Inflammatory macrophage treated with lipopolysaccharide for 1 hour (primary cell): ENCODE measurements around the gene KDM4C.
A peak's percentile ranks its signal among the peaks of the same experiment; 100 is the strongest.

Experiments
- DNase-seq, 2 donors: peaks; one replicate each; pipeline ENCODE4 v3.0.0-alpha.2; 2020 to 2022

The KDM4C gene

DNA sequence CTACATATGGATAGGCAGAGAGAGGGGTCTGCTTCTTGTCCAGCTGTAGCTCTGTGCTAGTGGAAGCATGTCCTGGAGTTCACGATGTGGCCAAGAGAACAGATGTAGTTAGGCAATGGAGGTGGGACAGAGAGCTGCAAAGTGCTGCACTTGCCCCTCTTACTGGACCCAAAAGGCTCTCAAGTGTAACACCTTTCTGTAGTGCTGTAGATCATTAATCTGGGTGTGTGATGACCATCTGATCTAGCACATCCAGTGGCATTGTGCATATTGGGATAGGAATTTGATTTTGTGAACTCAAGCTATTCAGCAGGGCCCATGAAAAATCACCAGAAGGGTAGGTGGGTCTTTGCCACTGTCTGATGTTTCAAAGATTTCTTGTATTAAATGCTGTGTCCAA, 151.4 kb downstream of the KDM4C start:
- DNase-seq, result no peak

DNA sequence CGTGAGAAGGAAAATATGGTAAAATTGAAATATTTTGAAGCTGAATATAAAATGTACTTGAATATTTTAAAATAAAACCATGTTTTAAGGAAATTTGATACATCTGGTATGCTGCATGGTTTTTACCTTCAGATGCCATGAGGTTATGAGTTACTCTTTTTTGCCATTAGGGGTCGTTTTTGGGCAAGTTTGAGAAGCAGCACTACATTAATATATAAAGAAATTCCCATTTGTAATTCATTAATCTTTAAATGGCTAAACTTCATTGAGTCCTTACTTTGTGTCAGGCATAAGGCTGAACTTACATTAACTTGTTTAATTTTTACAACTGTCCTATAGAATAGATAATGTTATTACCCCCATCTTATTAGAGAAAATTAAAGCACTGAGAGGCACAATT, 152.3 kb downstream of the KDM4C start:
- DNase-seq, result no peak

DNA sequence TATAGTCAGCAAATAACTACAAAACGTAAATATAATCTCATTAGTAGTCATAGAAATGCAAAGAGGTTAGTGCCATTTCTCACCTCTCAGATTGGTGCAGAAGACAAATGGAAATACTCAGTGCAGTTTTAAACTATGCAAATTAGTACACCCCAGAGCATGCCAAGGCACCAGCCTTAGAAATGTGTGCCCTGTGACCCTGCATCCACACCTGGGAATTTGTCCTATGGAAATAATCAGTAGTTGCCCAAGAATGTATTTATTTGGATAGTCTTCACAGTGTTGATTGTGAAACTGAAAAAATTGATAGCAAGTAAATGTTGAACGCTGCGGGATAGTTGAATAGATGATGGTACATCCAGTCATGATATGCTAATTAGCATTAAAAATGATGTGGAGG, 152.7 kb downstream of the KDM4C start:
- no peak for DNase-seq

DNA sequence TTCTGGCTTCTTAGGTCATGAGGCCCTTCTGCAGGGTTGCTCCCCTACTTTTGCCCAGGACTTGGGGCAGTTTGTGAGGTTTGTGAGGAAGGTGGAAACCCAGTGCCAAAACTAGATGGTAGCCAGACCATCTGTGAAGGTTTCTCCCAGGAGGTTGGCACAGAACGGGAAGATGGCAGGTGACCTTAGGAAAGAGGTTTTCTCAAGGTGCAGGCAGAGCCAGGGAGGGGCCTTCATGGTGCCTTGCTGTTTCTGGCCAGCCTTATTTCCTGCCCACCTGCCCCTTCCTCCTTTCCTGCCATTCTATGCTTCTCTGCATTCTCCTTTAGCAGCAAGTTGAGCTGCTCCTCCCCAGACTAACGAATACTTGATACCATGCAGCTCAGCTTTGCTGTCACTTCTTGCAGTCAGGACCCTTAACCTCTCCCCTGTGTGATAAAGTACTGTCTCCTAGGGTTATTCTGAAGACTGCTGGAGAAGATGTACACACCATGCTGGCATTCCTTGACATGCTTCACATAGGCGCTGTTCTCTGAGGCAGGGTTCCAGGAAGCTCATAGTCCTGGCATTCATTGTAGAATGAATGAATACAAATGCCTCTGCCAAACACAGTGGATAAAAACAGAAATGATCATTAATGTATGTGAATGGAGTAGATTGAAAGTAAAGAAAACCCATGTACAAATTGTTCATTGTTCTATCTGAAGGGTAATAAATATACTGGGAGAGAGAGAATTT, 154.3 kb downstream of the KDM4C start:
- no peak for DNase-seq

DNA sequence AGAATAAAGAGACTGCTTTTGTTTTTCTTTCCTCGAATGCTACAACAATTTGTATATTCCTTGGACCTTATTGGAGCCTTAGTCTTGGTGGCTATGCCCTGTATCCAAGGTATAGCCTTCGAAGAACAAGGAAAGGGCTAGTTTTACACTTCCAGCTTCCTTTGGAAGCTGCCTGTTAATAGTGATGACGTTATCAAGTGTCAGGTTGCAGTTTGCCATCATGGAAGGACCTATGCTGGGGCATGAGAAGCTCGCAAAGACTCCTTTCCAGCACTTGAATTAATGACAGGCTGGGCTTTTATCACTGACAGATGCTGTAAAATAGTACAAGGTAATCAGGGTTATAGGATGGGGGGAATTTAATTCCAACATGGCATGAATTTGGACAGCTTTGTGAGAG, 157.9 kb downstream of the KDM4C start:
- DNase-seq, result no peak

DNA sequence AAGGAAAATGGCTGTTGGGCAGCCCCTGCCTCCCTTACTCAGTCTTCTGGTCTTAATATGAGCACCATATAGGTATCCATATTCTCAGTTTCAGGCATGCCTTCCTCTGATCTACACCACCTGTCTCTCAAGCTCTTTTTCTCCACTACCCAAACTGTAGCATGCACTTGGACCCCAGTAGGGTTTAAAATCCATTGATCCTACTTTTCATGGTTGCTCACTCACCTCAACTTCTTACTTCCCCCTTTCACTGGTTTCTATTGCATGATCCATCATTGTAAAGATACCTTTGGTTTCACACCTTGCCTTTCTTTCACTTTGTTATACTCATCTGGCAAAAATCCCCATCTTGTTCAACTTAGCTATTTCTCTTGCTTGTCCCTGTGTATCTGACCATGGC, 159.4 kb downstream of the KDM4C start:
- DNase-seq, result no peak

DNA sequence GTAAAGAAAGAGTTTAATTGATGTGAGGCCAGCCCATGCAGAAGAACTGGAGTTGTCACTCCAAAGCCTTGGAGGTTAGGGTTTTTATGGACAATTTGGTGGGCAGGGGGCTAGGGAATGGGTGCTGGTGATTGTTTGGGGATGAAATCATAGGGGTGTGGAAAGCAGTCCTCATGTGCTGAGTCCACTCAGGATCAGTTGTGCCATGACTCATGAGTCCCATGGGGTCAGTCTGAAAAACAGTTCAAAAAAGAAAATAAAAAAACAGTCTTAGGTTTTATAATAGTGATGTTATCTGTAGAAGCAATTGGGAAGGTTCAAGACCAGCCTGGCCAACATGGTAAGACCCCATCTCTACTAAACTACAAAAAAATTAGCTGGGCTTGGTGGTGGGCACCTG, 162.3 kb downstream of the KDM4C start:
- no peak for DNase-seq

DNA sequence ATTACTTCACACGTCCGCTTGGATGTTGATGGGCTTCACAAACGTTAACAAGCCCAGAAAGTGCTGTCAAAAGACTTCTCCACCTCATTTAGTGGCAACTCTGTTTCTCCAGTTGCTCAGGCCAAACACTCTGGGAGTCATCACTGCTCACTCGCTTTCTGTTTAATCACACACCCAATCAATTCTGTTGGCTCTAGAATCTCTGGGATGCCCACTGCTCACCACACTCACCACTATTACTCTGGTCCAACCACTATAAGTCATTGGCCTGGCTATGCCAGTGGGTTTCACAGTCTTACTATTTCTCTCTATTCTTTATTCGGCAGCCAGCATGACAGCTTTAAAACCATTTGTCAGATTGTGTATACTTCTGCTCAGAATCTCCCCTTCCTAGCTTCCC, 163.5 kb downstream of the KDM4C start:
- DNase-seq, result no peak

DNA sequence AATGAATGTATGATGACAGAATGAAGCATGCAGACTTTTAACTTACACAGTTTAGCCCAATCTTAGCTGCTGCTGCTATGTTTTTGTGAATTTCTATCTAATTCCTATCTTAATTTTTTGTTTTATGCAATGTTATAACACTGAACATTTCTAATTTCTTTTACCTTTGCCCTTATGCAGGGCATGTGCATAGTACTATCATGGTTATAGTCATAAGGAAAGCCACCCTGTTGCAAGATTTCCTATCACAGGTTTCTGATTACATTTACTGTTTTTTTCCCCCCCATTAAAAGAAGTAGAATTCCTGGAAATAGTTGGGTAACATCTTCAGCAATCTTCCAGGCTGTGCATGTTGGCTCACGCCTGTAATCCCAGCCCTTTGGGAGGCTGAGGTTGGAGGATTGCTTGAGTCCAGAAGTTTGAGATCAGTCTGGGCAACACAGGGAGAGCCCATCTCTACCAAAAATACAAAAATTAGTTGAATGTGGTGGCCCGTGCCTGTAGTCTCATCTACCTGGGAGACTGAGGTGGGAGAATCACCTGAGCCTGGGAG, 164.4 kb downstream of the KDM4C start:
- no peak for DNase-seq

DNA sequence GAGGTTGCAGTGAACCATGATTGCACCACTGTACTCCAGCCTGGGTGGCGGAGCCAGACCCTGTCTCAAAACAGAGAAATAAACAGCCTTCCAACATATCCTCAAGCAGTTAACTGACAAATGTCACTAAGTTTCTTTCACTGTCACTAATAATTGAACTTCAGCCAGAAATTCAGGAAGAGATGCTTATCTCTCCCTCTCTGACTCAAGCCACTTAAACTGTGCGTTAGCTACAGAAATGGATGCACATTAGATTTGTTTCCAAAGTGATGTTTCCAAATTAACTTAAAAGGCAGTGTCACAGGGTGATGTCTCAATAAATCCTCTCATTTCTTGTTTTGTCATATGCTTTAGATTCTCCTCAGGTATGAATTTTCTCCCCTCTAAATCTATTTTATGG, 164.9 kb downstream of the KDM4C start:
- DNase-seq, result no peak

DNA sequence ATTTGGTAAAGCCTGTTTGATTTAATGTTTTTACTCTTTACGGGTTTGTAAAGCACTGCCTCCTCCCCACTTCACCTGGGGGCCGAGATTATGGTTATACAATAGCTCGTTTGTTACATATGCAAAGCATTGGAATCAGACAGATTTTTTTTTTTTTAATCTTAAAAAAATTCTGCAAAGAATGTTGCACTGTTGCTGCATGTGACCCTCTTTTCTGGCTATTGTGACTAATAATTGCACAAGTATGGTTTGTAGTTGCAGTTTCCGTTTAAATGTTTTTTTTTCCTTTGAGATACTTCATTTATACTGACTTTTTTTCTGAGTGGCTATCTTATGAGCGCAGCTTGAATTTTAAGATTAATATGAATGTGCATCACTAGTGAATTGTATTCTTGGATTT, 165.3 kb downstream of the KDM4C start:
- DNase-seq, result peak in 1 of 2 donors; percentile 35

DNA sequence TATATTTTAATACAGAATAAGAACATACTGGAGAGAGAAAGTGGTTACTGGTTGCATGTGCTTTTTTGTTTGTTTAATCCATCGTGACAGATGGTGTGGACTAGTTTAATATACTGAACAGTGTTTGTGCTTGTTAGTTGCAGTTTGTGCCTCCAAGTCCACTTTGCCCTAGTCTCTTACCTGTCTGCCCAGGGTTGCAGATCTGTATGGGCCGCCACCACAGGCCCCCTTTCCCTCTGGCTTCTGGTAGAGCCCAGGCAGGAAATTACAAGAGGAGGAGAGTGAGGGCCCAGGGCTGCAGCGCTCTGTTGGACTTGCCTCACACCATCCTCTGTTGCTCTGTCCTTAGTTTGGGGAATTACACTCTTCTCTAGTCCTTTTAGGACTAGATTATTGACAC, 166.4 kb downstream of the KDM4C start:
- DNase-seq, result no peak

DNA sequence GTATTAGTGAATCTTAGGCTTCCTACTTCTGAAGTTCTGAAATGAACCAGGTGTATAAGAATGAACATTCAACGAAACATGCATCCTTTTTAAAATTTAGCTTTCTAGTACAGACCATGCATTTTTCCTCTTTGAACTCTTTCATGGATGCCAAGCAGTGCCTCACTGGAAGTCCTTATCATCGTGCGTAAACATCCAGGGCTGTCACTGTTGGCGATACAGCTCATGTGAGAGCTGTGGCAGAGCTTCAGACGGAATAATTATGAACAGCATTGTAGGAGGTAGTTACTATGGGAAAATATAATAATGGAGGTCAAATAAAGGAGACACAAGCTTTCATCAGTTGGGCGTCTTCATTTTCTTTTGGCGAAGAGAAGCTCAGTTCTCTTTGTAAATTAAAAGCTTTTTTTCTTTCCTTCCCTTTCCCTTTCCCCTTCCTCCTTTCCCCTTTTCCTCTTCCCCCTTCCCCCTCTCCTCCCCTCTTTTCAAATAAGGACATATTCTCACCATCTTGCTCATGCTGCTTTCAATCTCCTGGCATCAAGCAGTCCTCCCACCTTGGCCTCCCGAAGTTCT, 167.3 kb downstream of the KDM4C start:
- no peak for DNase-seq

DNA sequence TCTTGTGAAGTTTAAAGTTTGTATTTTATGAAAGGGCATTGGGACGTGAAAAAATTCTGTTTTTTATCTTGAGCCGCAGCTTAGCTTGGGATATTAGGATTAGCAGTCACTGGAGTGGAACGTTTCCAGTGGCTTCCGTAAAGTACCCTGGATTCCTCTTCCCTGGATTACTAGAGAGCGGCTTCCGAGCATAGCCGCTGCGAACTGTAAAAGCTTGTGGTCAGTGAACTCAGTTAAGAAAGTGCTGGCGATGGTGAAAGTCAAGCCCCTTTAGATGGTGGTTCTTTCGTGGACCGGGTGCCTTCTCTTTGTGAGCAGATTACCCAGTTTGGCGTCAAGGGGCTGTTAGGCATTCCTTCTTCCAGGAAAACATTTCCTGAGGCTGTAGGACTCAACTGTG, 168.1 kb downstream of the KDM4C start:
- DNase-seq, result no peak

DNA sequence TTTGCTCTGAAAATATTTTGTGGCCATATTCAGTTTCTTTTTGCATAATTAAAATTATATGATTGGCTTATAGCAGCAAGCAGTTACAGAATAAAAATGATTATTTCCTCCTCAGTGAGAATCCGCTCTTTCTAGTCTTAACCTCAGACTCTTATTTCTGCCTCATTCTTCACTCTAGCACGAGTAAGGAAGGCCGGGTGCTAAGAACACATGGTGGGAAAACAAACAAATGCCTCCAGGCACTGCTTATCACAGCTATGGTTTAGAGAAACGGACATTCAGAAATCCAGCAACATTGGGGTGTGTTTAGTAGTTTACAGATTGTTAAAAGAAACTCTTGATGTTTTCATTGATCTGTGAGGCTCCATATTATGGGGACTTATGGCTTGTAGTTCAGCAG, 168.7 kb downstream of the KDM4C start:
- no peak for DNase-seq

DNA sequence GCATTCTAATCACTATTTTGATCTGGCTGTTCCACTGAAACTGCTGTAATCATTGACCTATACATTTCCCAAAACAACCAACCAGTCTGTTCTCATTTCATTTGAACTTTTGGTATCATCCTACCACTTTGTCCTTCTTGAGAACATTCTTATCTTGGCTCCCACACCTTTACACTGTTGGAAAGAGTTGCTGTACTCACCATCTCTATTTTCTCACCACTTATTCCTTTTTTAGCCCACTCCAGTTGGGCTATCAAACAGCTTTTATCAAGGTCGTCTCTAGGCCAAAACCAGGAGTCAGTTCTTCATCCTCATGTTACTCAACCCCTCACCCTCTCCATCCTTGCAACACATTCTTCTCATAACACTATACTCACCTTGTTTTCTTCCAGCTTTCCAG, 170.1 kb downstream of the KDM4C start:
- DNase-seq, result no peak

DNA sequence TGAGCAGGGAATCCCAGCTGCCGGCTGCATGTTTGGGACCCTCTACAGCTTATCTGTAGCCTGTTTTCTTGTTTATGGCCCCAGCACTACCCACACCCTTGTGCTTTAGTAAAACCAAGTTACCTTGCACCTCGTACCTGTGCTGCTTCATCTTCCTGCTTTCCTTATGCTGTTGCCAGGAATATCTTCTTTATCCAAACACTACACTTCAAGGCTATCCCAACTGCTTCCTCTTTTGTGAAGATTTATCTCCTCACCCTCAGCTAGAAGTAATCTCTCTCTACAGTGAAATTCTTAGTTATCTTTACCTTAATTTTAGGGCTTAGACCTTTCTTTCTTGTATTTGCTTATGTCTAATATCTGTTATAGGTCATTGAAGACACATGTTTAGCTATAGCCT, 171.1 kb downstream of the KDM4C start:
- DNase-seq, result no peak

DNA sequence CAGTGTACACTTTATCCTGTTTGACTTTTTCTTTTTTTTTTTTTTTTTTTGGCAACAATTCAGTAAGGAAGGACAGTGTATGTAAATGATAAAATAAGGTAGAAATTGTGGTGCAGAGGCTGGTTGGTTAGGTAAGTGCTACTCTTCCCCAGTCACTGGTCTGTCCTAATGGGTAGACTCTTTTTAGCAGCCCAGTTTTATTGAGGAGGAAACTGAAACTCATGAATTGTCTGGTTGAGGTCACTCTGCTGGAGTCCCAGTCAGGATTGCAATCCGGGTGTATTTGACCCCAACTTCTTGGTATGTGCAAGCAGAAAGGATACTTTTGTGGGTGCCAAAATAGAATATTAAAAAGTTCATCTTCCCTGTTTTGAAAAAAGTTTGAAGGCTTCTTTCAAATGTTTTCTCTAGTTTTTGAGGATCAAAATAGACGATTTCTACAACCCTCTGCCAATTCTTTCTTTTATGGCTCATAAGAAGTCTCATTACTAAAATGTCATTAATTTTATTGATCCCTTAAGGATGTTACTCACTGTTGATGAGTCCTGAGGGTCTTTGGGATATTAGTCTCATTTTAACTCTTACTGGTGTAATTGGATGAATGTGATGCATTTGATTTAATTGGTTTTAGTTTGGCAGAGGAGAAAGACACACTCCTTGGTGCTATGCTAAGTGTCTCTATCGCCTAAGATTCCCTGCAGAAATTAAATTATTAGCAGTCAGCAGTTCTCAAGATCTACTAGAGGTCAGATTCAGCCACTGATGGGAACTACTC, 171.9 kb downstream of the KDM4C start:
- no peak for DNase-seq

DNA sequence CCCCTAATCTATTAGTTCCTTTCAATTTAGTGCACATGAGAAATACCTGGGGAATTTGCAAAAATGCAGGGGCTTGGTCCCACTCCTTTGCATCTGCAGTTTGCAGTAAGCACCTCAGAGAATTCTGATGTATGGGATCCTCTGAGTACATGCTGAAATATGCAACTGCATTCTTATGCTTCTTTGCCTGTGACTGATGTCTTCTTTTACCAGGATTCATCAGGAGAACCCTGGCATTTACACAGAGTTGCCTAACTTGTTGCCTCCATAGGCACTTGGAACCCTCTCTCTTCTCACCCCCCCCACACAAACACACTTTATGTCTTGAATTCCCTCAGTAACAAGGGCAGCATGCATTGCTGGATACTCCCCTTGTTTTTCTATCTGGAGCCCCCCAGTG, 173.1 kb downstream of the KDM4C start:
- DNase-seq, result no peak

DNA sequence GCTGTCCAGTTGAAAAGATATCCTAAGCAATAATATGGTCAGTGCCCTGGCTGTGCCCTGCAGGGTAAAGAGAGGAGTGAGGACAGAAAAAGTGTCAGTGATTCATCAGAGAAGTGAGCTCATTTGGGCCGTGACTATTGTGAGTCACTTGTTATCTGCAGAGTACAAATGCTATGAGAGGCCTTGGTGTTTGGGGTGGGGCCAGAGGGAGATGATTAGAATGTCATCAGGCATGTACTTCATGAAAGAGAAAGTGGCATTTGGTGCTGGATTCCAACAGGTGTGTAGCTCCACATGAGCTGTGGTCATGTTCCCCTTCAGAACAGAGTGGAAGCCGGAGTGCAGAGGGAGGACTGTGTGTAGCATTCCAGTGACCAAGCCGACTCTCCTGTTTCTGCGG, 174.1 kb downstream of the KDM4C start:
- DNase-seq, result peak in 1 of 2 donors; percentile 44

DNA sequence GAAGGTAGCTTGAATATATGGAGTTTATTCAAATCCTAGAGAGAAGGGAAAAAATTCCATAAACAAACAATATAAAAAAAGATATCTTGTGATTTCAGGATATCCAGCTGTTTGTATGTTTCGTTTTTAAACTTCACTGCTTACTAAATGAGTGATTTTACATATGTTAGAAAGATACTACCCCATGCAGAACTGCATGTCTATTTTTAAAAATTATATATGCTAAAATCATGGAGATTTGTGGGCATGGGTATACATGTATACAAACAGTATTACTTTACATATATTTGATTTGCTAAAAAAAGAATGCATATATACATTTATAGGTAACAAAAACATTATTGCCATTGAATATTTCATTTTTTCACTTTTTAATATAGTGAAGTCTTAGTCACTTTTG, 178.3 kb downstream of the KDM4C start:
- no peak for DNase-seq

DNA sequence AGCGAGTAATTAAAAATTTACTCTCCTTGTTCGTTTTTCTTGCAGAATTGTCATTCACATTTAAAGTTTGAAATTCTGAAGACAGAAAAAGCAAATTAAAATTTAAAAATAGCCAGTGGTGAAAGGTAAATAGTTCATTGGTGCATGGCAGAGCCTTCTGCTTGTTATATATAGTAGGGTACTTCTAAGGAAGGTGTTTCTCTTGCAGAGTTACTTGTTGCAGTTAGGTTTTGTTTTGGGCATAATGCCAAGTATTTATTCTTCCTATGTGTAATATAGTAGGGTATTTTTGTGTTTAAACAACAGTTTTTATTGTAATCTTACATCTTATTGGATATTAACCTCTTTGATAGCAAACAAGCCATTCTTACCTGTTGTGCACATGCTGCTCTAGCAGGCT, 179.4 kb downstream of the KDM4C start:
- no peak for DNase-seq

DNA sequence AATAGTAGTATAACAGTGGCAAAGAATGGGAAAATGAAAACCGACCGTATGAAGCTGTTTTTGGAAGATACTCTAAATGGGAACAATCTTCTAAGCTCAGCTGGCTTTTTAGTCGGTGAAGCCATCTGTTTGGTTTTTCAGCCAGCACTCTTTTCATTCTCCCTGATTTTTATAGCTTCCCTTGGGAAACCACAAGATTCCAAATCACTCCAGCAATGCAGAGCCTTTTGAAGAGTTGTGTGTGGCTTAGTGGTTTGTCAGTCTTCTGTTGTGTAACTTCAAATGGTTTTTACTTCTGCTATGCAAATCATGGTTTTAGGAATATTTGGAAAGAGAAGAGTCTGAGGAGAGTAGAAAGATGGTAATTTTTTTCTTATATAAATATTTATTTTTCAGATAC, 180.7 kb downstream of the KDM4C start:
- peak in 1 of 2 donors; percentile 14 for DNase-seq

DNA sequence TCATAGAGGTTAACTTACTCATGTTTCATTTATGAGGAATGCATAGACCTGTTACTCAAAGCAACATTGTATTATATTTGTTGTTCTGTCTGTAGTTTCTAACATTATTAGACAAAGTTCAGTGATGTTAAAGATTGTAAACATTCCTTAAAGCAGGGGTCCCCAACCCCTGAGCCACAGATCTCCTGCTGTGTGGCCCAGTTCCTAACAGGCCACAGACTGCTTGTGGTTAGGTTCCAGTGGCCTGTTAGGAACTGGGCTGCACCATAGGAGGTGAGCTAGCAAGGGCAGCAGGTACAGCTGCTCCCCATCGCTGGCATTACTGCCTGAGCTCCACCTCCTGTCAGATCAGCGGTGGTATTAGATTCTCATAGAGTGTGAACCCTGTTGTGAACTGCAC, 181.1 kb downstream of the KDM4C start:
- no peak for DNase-seq
